Upper lobe of left lung (tissue), 6 donors: ENCODE results near the gene PLXNA3. TPM values are rescaled to one million over a fixed set of nuclear protein-coding genes. Genes with fewer than 3 reads are reported as not detected.

Experiments
- ATAC-seq, 2 donors: fragments of 200-7000 bp; cut with Tn5 transposase; one replicate each; pipeline ENCODE4 v1.9.1; 2022; ENCODE audit warnings: mild to moderate bottlenecking in 2 of 2, moderate library complexity in 2 of 2; ENCODE audit not compliant: low FRiP score in 2 of 2
- DNase-seq, 2 donors: peaks; one replicate each; pipeline ENCODE4 v3.0.0-alpha.2; 2019 to 2020
- H3K27ac ChIP-seq, 4 donors: fragments of 200-600 bp; sonication (generic); one replicate each; pipeline ENCODE4 v1.5.1; 2016 to 2019
- H3K27me3 ChIP-seq, 4 donors: fragments of 200-600 bp; sonication (generic); one replicate each; pipeline ENCODE4 v1.5.1; 2017 to 2019
- H3K36me3 ChIP-seq, 4 donors: fragments of 200-600 bp; sonication (generic); one replicate each; pipeline ENCODE4 v1.5.1; 2016 to 2019
- H3K4me1 ChIP-seq, 4 donors: fragments of 200-600 bp; sonication (generic); one replicate each; pipeline ENCODE4 v1.5.1; 2018 to 2019
- H3K4me3 ChIP-seq, 4 donors: fragments of 200-600 bp; sonication (generic); one replicate each; pipeline ENCODE4 v1.5.1; 2017 to 2019; ENCODE audit warnings: mild to moderate bottlenecking in 2 of 4, moderate library complexity in 1 of 4
- H3K9me3 ChIP-seq, 4 donors: fragments of 200-600 bp; sonication (generic); one replicate each; pipeline ENCODE4 v1.5.1; 2018 to 2019
- EP300 ChIP-seq, 4 donors: sonication (generic); formaldehyde crosslinking; IDR thresholded peaks; one replicate each; pipeline ENCODE4 v1.5.1; 2017; ENCODE audit warnings: antibody characterized with exemption in 4 of 4, control low read depth in 2 of 4
- POLR2A ChIP-seq, 4 donors: fragments of 450-650 bp; IDR thresholded peaks; one replicate each; pipeline ENCODE4 v1.5.1; 2016 to 2017; ENCODE audit warnings: antibody characterized with exemption in 4 of 4, mild to moderate bottlenecking in 2 of 4
- POLR2AphosphoS5 ChIP-seq, 2 donors: sonication (generic); formaldehyde crosslinking; IDR thresholded peaks; one replicate each; pipeline ENCODE4 v1.5.1; 2017; ENCODE audit warnings: antibody characterized with exemption in 2 of 2
- WGBS, 2 donors: methylation state at CpG; one replicate each; pipeline ENCODE4 v1.1.5; 2017 to 2018; 5-methylcytosine and 5-hydroxymethylcytosine counted together
- total RNA-seq, 6 donors: library from RNA; depleted of rRNA in 4 of 6; stranded (reverse); fragments of >200 nt in 4 of 6; gene quantifications; one replicate each; pipeline versions ENCODE4 v1.1.0 to v1.2.1, GENCODE V29; 2016 to 2021
- TF ChIP-seq, protein P1 (sequence below), 6 experiments: fragments of 450-650 bp in 4 of 6; fragments of 200-600 bp in 2 of 6; sonication (generic) in 2 of 6; IDR thresholded peaks; one replicate each; pipeline ENCODE4 v1.5.1; 2016 to 2019; ENCODE audit warnings: antibody characterized with exemption in 6 of 6
- donor health status: DM: no; HTN: no; CAD: no; lungs with moderate emphysema.
- donor health status: DM: no; HTN: yes; CAD: no; lungs with severe emphysema.

PLXNA3 gene
- total RNA-seq, 6 donors from 2014 or later: 7.9 to 195 (median 36.3) TPM

- whole genome bisulfite sequencing, 2 donors: 85 to 100% methylated on average over 1 to 21 of the region's 21 CpGs
- DNase-seq (no peak), ATAC-seq (no peak)
- no peaks in the 10 kb centered on the region for H3K27me3 ChIP-seq
- no peak overlapping the region for H3K4me3 ChIP-seq
- peaks cover 6 to 39% (median 10%) of the 10 kb centered on the region in 4 donors for H3K4me1 ChIP-seq
- H3K27ac ChIP-seq: no peak overlapping the region
- peaks cover 0 to 43% (median 19%) of the 10 kb centered on the region in 4 donors for H3K36me3 ChIP-seq
- H3K9me3 ChIP-seq: no peaks in the 10 kb centered on the region
- TF ChIP-seq POLR2A (IDR thresholded peaks at IDR 0.05): no peak
- TF ChIP-seq EP300 (IDR thresholded peaks at IDR 0.05): no peak
- TF ChIP-seq, protein P1, sequence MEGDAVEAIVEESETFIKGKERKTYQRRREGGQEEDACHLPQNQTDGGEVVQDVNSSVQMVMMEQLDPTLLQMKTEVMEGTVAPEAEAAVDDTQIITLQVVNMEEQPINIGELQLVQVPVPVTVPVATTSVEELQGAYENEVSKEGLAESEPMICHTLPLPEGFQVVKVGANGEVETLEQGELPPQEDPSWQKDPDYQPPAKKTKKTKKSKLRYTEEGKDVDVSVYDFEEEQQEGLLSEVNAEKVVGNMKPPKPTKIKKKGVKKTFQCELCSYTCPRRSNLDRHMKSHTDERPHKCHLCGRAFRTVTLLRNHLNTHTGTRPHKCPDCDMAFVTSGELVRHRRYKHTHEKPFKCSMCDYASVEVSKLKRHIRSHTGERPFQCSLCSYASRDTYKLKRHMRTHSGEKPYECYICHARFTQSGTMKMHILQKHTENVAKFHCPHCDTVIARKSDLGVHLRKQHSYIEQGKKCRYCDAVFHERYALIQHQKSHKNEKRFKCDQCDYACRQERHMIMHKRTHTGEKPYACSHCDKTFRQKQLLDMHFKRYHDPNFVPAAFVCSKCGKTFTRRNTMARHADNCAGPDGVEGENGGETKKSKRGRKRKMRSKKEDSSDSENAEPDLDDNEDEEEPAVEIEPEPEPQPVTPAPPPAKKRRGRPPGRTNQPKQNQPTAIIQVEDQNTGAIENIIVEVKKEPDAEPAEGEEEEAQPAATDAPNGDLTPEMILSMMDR (IDR thresholded peaks at IDR 0.05): no peak
Measured at GRCh38 chrX:154441984-154442707, 15.9 kb upstream of the PLXNA3 start.

DNA sequence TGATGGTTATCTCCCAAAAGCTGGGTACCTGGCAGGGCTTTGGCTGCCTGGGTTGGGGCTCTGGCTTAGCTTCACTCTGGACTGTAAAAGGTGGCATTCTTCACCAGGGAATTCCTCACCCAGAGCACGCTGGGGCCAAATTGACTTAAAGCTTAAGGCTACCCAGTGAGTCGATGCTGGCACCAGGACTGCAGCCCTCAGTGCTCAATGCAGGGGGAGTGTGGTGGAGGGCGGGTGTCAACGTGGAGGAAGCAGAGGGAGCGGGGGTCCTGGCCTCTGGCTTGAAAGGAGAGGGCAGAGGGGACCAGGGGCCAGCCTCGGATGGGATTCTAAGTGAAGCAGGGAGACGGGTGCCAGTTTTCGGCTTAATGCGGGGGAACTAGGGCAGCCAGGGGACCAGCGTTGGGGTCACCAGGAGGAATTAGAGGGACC lies 14.6 kb upstream of the PLXNA3 start:
- peaks cover 0 to 49% (median 22%) of the 10 kb centered on the region in 4 donors for H3K36me3 ChIP-seq
- no peaks in the 10 kb centered on the region for H3K9me3 ChIP-seq
- peaks cover 6 to 28% (median 8%) of the 10 kb centered on the region in 4 donors for H3K4me1 ChIP-seq
- H3K4me3 ChIP-seq: peak overlapping the region in 3 of 4 donors; percentile 60 to 70 (median 61)
- ATAC-seq (no peak), DNase-seq (no peak)
- H3K27me3 ChIP-seq: no peaks in the 10 kb centered on the region
- TF ChIP-seq EP300 (IDR thresholded peaks at IDR 0.05): no peak
- no peak for TF ChIP-seq POLR2A (IDR thresholded peaks at IDR 0.05)
- TF ChIP-seq, protein P1 (IDR thresholded peaks at IDR 0.05): no peak
- no peak for TF ChIP-seq POLR2AphosphoS5 (IDR thresholded peaks at IDR 0.05)
- peak overlapping the region; percentile 48 to 90 (median 84) for H3K27ac ChIP-seq
- 64% methylated on average over 10 of the region's 10 CpGs; no CpG with 5 or more reads in 1 of the 2 donors for WGBS, 2 donors

DNA sequence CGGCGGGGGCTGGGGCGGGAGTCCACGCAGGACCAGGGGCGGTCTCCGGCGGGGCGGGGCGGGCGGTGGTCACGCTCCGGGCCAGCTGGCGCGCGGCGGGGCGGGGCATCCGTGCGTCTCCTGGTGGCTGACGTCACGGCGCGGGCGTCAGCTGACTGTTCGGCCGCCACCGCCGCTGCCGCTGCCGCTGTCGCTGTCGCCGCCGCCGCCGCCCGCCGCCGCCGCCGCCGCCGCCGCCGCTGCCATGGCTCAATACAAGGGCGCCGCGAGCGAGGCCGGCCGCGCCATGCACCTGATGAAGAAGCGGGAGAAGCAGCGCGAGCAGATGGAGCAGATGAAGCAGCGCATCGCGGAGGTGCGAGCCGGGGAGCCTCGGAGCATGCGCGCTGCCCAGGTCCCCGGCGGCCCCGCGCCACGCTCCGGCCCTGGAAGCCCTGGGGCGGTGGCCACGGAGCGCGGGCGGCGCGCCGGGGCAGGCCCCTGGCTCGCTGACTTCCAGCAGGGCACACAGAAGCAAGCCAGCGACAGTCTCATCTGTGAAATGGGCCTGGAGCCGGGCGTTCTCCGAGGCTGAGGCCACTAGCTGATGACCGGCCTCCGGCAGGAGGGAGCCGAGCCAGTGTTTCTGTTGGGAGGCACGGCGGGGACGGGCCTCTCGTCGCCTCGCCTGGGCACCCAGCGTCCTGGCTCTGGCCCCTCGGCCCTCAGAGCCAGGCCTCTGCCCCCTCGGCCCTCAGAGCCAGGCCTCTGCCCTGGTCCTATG lies 13.9 kb upstream of the PLXNA3 start, which contains the start of gene FAM50A:
Gene FAM50A (plus strand): TSS at position 150 of the 763 bp plus-strand sequence. CDS start 95 bp downstream, at position 245.
- no peaks in the 10 kb centered on the region for H3K27me3 ChIP-seq
- peaks cover 6 to 21% (median 7%) of the 10 kb centered on the region in 4 donors for H3K4me1 ChIP-seq
- H3K36me3 ChIP-seq: peaks cover 0 to 56% (median 28%) of the 10 kb centered on the region in 4 donors
- WGBS, 2 donors: 46% methylated on average over 55 of the region's 94 CpGs; no CpG with 5 or more reads in 1 of the 2 donors
- TF ChIP-seq EP300 (IDR thresholded peaks at IDR 0.05): no peak
- peak in 1 of 4 donors; percentile 56 for TF ChIP-seq POLR2A (IDR thresholded peaks at IDR 0.05)
- TF ChIP-seq, protein P1 (IDR thresholded peaks at IDR 0.05): peak in 4 of 6 experiments; percentile 38 to 56 (median 47)
- TF ChIP-seq POLR2AphosphoS5 (IDR thresholded peaks at IDR 0.05): no peak
- peak; percentile 82 to 97 for DNase-seq
- peak within 1 kb of the TSS; percentile 66 to 90 (median 84) for H3K27ac ChIP-seq
- peak in 1 of 2 donors; percentile 95 for ATAC-seq
- H3K4me3 ChIP-seq: peak within 1 kb of the TSS; percentile 33 to 70 (median 60)
- no peaks in the 10 kb centered on the region for H3K9me3 ChIP-seq

DNA sequence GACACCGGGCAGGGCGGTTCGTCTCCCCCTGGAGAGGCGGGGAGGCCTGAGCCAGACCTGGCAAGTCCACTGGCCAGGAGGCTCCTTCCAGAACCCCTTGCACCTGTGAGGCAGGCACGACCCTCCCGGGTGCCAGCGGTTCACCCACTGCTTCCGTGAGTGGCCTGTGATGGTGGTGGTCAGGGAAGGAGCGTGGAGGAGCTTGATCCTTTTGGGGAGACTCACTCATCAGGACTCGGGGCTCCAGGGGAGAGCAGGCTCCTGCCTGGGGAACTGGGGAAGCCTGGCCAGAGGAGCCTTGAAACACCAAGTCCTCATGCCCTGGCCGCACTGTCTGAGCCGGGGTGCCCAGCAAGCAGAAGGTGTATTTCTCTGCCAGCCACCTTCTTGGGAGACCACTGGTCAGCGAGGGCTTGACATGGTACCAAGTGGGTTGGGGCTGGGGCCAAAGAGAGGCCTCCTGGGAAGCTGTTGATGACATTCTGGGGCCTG lies 13.3 kb upstream of the PLXNA3 start:
- Histone ChIP-seq H3K4me3 (peak overlapping the region; percentile 33 to 70 (median 60)), H3K9me3 (no peaks in the 10 kb centered on the region), H3K27me3 (no peaks in the 10 kb centered on the region), H3K4me1 (peaks cover 6 to 20% (median 7%) of the 10 kb centered on the region in 4 donors), H3K27ac (peak overlapping the region in 3 of 4 donors; percentile 72 to 90 (median 89)), H3K36me3 (peaks cover 0 to 61% (median 34%) of the 10 kb centered on the region in 4 donors)
- ATAC-seq: no peak
- 75 to 90% methylated on average over 2 to 9 of the region's 13 CpGs for WGBS, 2 donors
- no peak for DNase-seq
- TF ChIP-seq POLR2A (IDR thresholded peaks at IDR 0.05): no peak
- no peak for TF ChIP-seq POLR2AphosphoS5 (IDR thresholded peaks at IDR 0.05)
- TF ChIP-seq EP300 (IDR thresholded peaks at IDR 0.05): no peak
- TF ChIP-seq, protein P1 (IDR thresholded peaks at IDR 0.05): no peak
